ENCODE results near the gene PPP1R1A. TPM values are rescaled to one million over a fixed set of nuclear protein-coding genes. Genes with fewer than 3 reads are reported as not detected.

Gene PPP1R1A
- total and polyA plus RNA-seq, 9 of the 15 experiments (the other 6 are each of a cell fraction or from before 2014, with no cell fraction given) = not detected

- H3K4me1 ChIP-seq (replicated peaks in 1 of 2; ENCODE audit: control insufficient read depth in 2 of 2, insufficient read depth in 2 of 2, low read length in 2 of 2) = no peaks in the 10 kb centered on the region
- ATAC-seq (no peak), FAIRE-seq (no peak), DNase-seq (ENCODE audit: extremely low read depth in 1 of 4, low spot score in 3 of 4) (no peak)
- no peaks in the 10 kb centered on the region; the same call in 1 of the 2 replicates for H4K20me1 ChIP-seq (replicated peaks; ENCODE audit: control insufficient read depth, insufficient read depth, low read length)
- no peak overlapping the region for H2AFZ ChIP-seq (ENCODE audit: low read depth, low read length)
- no peak overlapping the region for H3K27ac ChIP-seq (ENCODE audit: extremely low read depth, low read depth, low read length)
- ChIA-PET CTCF (ENCODE audit: low intra/inter-chr PET ratio) (no interaction called here), POLR2A (no interaction called here)
- H3K9me3 ChIP-seq (replicated peaks; ENCODE audit: control insufficient read depth, insufficient read depth, low read depth, low read length) = no peaks in the 10 kb centered on the region
- H3K79me2 ChIP-seq (ENCODE audit: control insufficient read depth, insufficient read depth, low read length) = no peaks in the 10 kb centered on the region
- H3K27me3 ChIP-seq (ENCODE audit: control insufficient read depth in 2 of 2, insufficient read depth in 2 of 2, low read length in 2 of 2) = peaks cover 0 to 24% of the 10 kb centered on the region in 2 experiments; a peak in 2 of 5 replicates
- intact Hi-C loops (cut with micrococcal nuclease) (loop anchor here (10.0 kb wide), 1 partner anchor 347 kb away; no protein-coding TSS in a partner anchor), in situ Hi-C loops (cut with MboI) (no loop called here)
- 0% methylated on average over 6 of the region's 6 CpGs for WGBS (ENCODE audit: insufficient coverage, low coverage, missing lambda C conversion rate)
- no peaks in the 10 kb centered on the region for H3K36me3 ChIP-seq (ENCODE audit: control insufficient read depth, insufficient read depth, low read length)
- no peak overlapping the region for H3K9ac ChIP-seq (ENCODE audit: insufficient read depth in 1 of 2, low read depth in 2 of 2, low read length in 2 of 2)
- TF ChIP-seq POLR2AphosphoS5 (IDR thresholded peaks at IDR 0.05; ENCODE audit: control insufficient read depth, insufficient read depth, low read depth, low read length) (no peak), PTRF (tag; IDR thresholded peaks at IDR 0.05) (no peak), PPARD (CRISPR knock-in tag; IDR thresholded peaks at IDR 0.05) (no peak)
- BruUV-seq (replicated peaks) = no TSS peak
- H3K4me2 ChIP-seq (ENCODE audit: insufficient read depth, low read length) = no peak overlapping the region
- no peak overlapping the region for H3K4me3 ChIP-seq
- no peaks in the 10 kb centered on the region for H3K9me1 ChIP-seq (ENCODE audit: control insufficient read depth, insufficient read depth, low read length)
Observed at GRCh38 chr12:54608156-54608555, 19.7 kb upstream of the PPP1R1A start.

- Histone ChIP-seq H3K4me2 (ENCODE audit: insufficient read depth, low read length) (no peak overlapping the region), H4K20me1 (replicated peaks; ENCODE audit: control insufficient read depth, insufficient read depth, low read length) (no peaks in the 10 kb centered on the region; the same call in 1 of the 2 replicates), H3K79me2 (ENCODE audit: control insufficient read depth, insufficient read depth, low read length) (no peaks in the 10 kb centered on the region), H3K4me3 (no peak overlapping the region), H2AFZ (ENCODE audit: low read depth, low read length) (no peak overlapping the region), H3K9me1 (ENCODE audit: control insufficient read depth, insufficient read depth, low read length) (no peaks in the 10 kb centered on the region), H3K27ac (ENCODE audit: extremely low read depth, low read depth, low read length) (no peak overlapping the region), H3K9ac (ENCODE audit: insufficient read depth in 1 of 2, low read depth in 2 of 2, low read length in 2 of 2) (no peak overlapping the region), H3K36me3 (ENCODE audit: control insufficient read depth, insufficient read depth, low read length) (no peaks in the 10 kb centered on the region), H3K9me3 (replicated peaks; ENCODE audit: control insufficient read depth, insufficient read depth, low read depth, low read length) (no peaks in the 10 kb centered on the region), H3K4me1 (replicated peaks in 1 of 2; ENCODE audit: control insufficient read depth in 2 of 2, insufficient read depth in 2 of 2, low read length in 2 of 2) (no peaks in the 10 kb centered on the region), H3K27me3 (ENCODE audit: control insufficient read depth in 2 of 2, insufficient read depth in 2 of 2, low read length in 2 of 2) (peaks cover 0 to 16% of the 10 kb centered on the region in 2 experiments; a peak in 3 of 5 replicates)
- ChIA-PET POLR2A (interaction anchor here (0.6 kb wide), 1 partner anchor 52 kb away, joined by 3 read pairs; no protein-coding TSS in a partner anchor), CTCF (ENCODE audit: low intra/inter-chr PET ratio) (no interaction called here)
- WGBS (ENCODE audit: insufficient coverage, low coverage, missing lambda C conversion rate) = 0% methylated on average over 3 of the region's 4 CpGs
- ATAC-seq (no peak), DNase-seq (ENCODE audit: extremely low read depth in 1 of 4, low spot score in 3 of 4) (no peak), FAIRE-seq (no peak)
- in situ Hi-C loops (cut with MboI) = no loop called here
- TF ChIP-seq ZMIZ1 (IDR thresholded peaks at IDR 0.05; ENCODE audit: low read depth in 2 of 2, low read length in 2 of 2) (no peak), MCM3 (IDR thresholded peaks at IDR 0.05) (no peak)
- intact Hi-C loops (cut with micrococcal nuclease) = loop anchor here (10.0 kb wide), 1 partner anchor 348 kb away; no protein-coding TSS in a partner anchor
- no TSS peak for BruUV-seq (replicated peaks)
Observed at GRCh38 chr12:54606556-54606955, 18.1 kb upstream of the PPP1R1A start.
